Measurements from ENCODE around the gene CHIC1.
"Not testable (repeated sequence)": the region's sequence is repeated elsewhere in the genome, so short reads cannot be mapped to it uniquely, and the experiment has no call there.

CHIC1 gene

GRCh38 chrX:73641669-73642068, 78.7 kb downstream of the CHIC1 start:
- H3K4me3 ChIP-seq (ENCODE audit: low read depth, low read length); CTCF ChIA-PET; H3K9me3 ChIP-seq (ENCODE audit: control insufficient read depth, insufficient read depth, low read depth, low read length); H3K4me1 ChIP-seq (ENCODE audit: control insufficient read depth, insufficient read depth, low read length); H3K36me3 ChIP-seq (ENCODE audit: control insufficient read depth in 2 of 2, insufficient read depth in 1 of 2, low read length in 2 of 2); H3K27ac ChIP-seq (ENCODE audit: extremely low read depth, low read depth, low read length); POLR2A ChIA-PET: not testable (repeated sequence)
- TF ChIP-seq ZNF280D (tag by site-specific recombination; IDR thresholded peaks at IDR 0.05) (0 out of 2 replicates have a peak, but pooled peaks have one; percentile 52), ZNF146 (tag by site-specific recombination; IDR thresholded peaks at IDR 0.05) (peak; percentile 80)

GRCh38 chrX:73647212-73647611, 84.2 kb downstream of the CHIC1 start:
- CTCF ChIA-PET = no interaction called here
- H3K9me3 ChIP-seq (ENCODE audit: control insufficient read depth, insufficient read depth, low read depth, low read length) = peaks cover 4% of the 10 kb centered on the region
- H3K4me1 ChIP-seq (ENCODE audit: control insufficient read depth, insufficient read depth, low read length) = no peaks in the 10 kb centered on the region
- no peak overlapping the region for H3K27ac ChIP-seq (ENCODE audit: extremely low read depth, low read depth, low read length)
- POLR2A ChIA-PET = no interaction called here
- no peak overlapping the region for H3K4me3 ChIP-seq (ENCODE audit: low read depth, low read length)
- TF ChIP-seq ZNF354C (tag by site-specific recombination; IDR thresholded peaks at IDR 0.05; ENCODE audit: borderline replicate concordance, low read depth) (no peak), ZNF292 (tag by site-specific recombination; IDR thresholded peaks at IDR 0.05; ENCODE audit: borderline replicate concordance, low read depth) (no peak), ZNF280C (tag by site-specific recombination; IDR thresholded peaks at IDR 0.05) (no peak), HOXC10 (CRISPR knock-in tag; IDR thresholded peaks at IDR 0.05) (no peak)
- no peaks in the 10 kb centered on the region for H3K36me3 ChIP-seq (ENCODE audit: control insufficient read depth in 2 of 2, insufficient read depth in 1 of 2, low read length in 2 of 2)

- Histone ChIP-seq H3K36me3 (ENCODE audit: control insufficient read depth in 2 of 2, insufficient read depth in 1 of 2, low read length in 2 of 2) (no peaks in the 10 kb centered on the region), H3K4me3 (ENCODE audit: low read depth, low read length) (no peak overlapping the region), H3K9me3 (ENCODE audit: control insufficient read depth, insufficient read depth, low read depth, low read length) (peaks cover 4% of the 10 kb centered on the region), H3K27ac (ENCODE audit: extremely low read depth, low read depth, low read length) (no peak overlapping the region), H3K4me1 (ENCODE audit: control insufficient read depth, insufficient read depth, low read length) (no peaks in the 10 kb centered on the region)
- ChIA-PET CTCF (interaction anchor here (0.7 kb wide), 1 partner anchor 13 kb away, joined by 3 read pairs; no protein-coding TSS in a partner anchor), POLR2A (no interaction called here)
- TF ChIP-seq SP2 (tag by site-specific recombination; IDR thresholded peaks at IDR 0.05) = no peak
- TF ChIP-seq ZNF10 (tag by site-specific recombination; IDR thresholded peaks at IDR 0.05) = no peak
- no peak for TF ChIP-seq ZNF423 (tag by site-specific recombination; IDR thresholded peaks at IDR 0.05)
- TF ChIP-seq PRDM4 (tag by site-specific recombination; IDR thresholded peaks at IDR 0.05) = no peak
- no peak for TF ChIP-seq ZEB2 (tag by site-specific recombination; IDR thresholded peaks at IDR 0.05)
- no peak for TF ChIP-seq KLF8 (tag by site-specific recombination; IDR thresholded peaks at IDR 0.05)
- TF ChIP-seq ZNF366 (tag by site-specific recombination; conservative IDR thresholded peaks at IDR 0.05) = no peak
- TF ChIP-seq ZNF391 (tag by site-specific recombination; IDR thresholded peaks at IDR 0.05; ENCODE audit: borderline replicate concordance, low read depth) = no peak
- no peak for TF ChIP-seq ZNF16 (tag by site-specific recombination; IDR thresholded peaks at IDR 0.05; ENCODE audit: low read depth)
- no peak for TF ChIP-seq GLI4 (tag by site-specific recombination; IDR thresholded peaks at IDR 0.05)
- TF ChIP-seq ZNF19 (tag by site-specific recombination; IDR thresholded peaks at IDR 0.05; ENCODE audit: low read depth) = no peak
- TF ChIP-seq ZNF514 (tag by site-specific recombination; IDR thresholded peaks at IDR 0.05) = no peak
- no peak for TF ChIP-seq ZSCAN23 (tag by site-specific recombination; IDR thresholded peaks at IDR 0.05)
- no peak for TF ChIP-seq ZNF155 (tag by site-specific recombination; IDR thresholded peaks at IDR 0.05)
- no peak for TF ChIP-seq ZNF398 (tag by site-specific recombination; IDR thresholded peaks at IDR 0.05)
Measured at GRCh38 chrX:73647632-73648322, 84.8 kb downstream of the CHIC1 start.

Measured in HEK293 (cell line).